Peyer's patch (tissue), 4 donors: ENCODE measurements around the gene RFTN1.

Experiments used
- POLR2A ChIP-seq, 2 donors: fragments of 450-650 bp; IDR thresholded peaks; one replicate each; pipeline ENCODE4 v1.5.1; 2017; ENCODE audit warnings: antibody characterized with exemption in 2 of 2, mild to moderate bottlenecking in 2 of 2, moderate library complexity in 2 of 2
- TF ChIP-seq, protein P1 (sequence below), 6 experiments: fragments of 450-650 bp in 4 of 6; fragments of 200-600 bp in 2 of 6; sonication (generic) in 1 of 6; IDR thresholded peaks; one replicate each; pipeline ENCODE4 v1.5.1; 2017 to 2019; ENCODE audit warnings: antibody characterized with exemption in 6 of 6, mild to moderate bottlenecking in 3 of 6, moderate library complexity in 1 of 6

DNA sequence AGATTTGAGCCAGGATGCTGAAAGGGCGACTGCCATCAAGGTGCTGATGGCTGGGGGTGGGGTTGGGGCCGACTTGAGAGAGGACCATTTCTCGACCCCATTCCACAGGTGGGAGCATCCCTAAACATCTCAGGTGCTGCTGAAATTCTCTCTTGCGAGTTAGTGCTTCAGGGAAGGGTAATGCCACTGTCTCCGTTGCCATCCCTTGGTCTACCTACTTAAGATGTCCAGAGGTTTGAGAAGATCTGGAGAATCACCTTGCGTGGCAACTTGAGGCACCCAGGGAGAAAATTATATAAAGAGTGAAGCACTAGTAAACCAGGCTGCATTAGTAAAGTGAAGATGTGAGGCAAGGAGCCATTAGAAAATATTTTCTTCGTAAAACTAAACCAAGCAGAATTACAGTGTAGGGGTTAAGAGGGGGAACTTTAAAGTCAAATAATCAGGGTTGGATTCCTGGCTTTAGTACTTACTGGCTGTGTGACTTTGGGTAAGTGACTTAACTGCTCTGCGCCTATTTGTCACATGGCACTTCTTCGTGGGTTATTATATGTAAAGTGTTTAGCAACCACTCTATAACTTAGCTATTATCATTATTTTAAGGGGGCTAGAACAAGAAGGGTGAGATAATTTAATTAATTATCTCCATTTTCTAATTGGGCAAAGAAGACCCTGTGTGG lies 662 bp upstream of the RFTN1 start:
- TF ChIP-seq, protein P1, sequence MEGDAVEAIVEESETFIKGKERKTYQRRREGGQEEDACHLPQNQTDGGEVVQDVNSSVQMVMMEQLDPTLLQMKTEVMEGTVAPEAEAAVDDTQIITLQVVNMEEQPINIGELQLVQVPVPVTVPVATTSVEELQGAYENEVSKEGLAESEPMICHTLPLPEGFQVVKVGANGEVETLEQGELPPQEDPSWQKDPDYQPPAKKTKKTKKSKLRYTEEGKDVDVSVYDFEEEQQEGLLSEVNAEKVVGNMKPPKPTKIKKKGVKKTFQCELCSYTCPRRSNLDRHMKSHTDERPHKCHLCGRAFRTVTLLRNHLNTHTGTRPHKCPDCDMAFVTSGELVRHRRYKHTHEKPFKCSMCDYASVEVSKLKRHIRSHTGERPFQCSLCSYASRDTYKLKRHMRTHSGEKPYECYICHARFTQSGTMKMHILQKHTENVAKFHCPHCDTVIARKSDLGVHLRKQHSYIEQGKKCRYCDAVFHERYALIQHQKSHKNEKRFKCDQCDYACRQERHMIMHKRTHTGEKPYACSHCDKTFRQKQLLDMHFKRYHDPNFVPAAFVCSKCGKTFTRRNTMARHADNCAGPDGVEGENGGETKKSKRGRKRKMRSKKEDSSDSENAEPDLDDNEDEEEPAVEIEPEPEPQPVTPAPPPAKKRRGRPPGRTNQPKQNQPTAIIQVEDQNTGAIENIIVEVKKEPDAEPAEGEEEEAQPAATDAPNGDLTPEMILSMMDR (IDR thresholded peaks at IDR 0.05), result no peak
- no peak for TF ChIP-seq POLR2A (IDR thresholded peaks at IDR 0.05)
